Measurements from ENCODE around the gene KIF6.

DNA sequence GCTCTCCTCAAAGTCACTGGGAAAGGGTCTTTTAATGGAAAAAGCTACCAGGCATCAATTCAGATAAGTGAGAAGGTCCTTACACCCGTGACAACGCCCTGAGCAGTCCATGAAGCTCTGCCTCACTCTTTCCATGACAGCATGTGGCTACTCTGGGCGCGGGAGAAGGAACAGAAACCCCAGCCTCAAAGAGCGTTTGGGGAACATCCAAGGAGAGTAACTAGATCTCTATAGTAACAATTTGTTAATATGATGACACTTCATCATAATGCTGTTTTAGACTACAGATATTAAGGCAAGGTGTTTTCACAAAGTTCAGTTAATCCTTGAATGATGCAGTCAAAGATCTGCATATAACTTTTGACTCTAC is 55.2 kb downstream of the KIF6 start:
- TF ChIP-seq, protein P1, sequence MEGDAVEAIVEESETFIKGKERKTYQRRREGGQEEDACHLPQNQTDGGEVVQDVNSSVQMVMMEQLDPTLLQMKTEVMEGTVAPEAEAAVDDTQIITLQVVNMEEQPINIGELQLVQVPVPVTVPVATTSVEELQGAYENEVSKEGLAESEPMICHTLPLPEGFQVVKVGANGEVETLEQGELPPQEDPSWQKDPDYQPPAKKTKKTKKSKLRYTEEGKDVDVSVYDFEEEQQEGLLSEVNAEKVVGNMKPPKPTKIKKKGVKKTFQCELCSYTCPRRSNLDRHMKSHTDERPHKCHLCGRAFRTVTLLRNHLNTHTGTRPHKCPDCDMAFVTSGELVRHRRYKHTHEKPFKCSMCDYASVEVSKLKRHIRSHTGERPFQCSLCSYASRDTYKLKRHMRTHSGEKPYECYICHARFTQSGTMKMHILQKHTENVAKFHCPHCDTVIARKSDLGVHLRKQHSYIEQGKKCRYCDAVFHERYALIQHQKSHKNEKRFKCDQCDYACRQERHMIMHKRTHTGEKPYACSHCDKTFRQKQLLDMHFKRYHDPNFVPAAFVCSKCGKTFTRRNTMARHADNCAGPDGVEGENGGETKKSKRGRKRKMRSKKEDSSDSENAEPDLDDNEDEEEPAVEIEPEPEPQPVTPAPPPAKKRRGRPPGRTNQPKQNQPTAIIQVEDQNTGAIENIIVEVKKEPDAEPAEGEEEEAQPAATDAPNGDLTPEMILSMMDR (IDR thresholded peaks at IDR 0.05; ENCODE audit: low read length) = no peak
- TF ChIP-seq EZH2 (optimal IDR thresholded peaks at IDR 0.05; ENCODE audit: low read depth, low read length) = no peak
- no peak for TF ChIP-seq EZH2phosphoT487 (IDR thresholded peaks at IDR 0.05; ENCODE audit: low read length)
